Gastrocnemius medialis (tissue), 4 donors: ENCODE results near the gene BICDL2. TPM values are rescaled to one million over a fixed set of nuclear protein-coding genes. Genes with fewer than 3 reads are reported as not detected.
A peak's percentile ranks its signal among the peaks of the same experiment; 100 is the strongest.

Experiments used
- ATAC-seq, 2 donors: fragments of 150-250 bp; one replicate each; pipeline ENCODE4 v1.9.1; 2016
- DNase-seq, 2 donors: peaks; one replicate each; pipeline ENCODE4 v3.0.0-alpha.2; 2019
- H3K27ac ChIP-seq, 4 donors: fragments of 200-600 bp; sonication (generic); 1 replicate in 1 of 4; 2 replicates in 3 of 4; pipeline ENCODE4 v1.5.1; 2016 to 2018; ENCODE audit warnings: mild to moderate bottlenecking in 2 of 4, moderate library complexity in 1 of 4
- H3K27me3 ChIP-seq, 3 donors: fragments of 200-600 bp; sonication (generic) in 2 of 3; 1 replicate in 1 of 3; 2 replicates in 2 of 3; pipeline versions ENCODE4 v1.5.1 to v1.6.0; 2016 to 2019; ENCODE audit warnings: mild to moderate bottlenecking in 1 of 3, moderate library complexity in 1 of 3
- H3K36me3 ChIP-seq, 2 donors: fragments of 200-600 bp; sonication (generic) in 1 of 2; one replicate each; pipeline ENCODE4 v1.5.1; 2017 to 2018
- H3K4me1 ChIP-seq, 2 donors: fragments of 200-600 bp; sonication (generic) in 1 of 2; one replicate each; pipeline ENCODE4 v1.5.1; 2016 to 2017; ENCODE audit warnings: mild to moderate bottlenecking in 2 of 2
- H3K4me3 ChIP-seq, 4 donors: fragments of 200-600 bp; sonication (generic) in 3 of 4; 1 replicate in 1 of 4; 2 replicates in 3 of 4; pipeline ENCODE4 v1.5.1; 2016 to 2019; ENCODE audit warnings: mild to moderate bottlenecking in 2 of 4
- H3K9me3 ChIP-seq, 3 donors: fragments of 200-600 bp; sonication (generic) in 2 of 3; 1 replicate in 1 of 3; 2 replicates in 2 of 3; pipeline ENCODE4 v1.5.1; 2016 to 2019
- CTCF ChIP-seq, 5 experiments: fragments of 450-650 bp in 3 of 5; fragments of 200-600 bp in 2 of 5; sonication (generic) in 2 of 5; IDR thresholded peaks in 4 of 5; conservative IDR thresholded peaks in 1 of 5; 1 replicate in 4 of 5; 2 replicates in 1 of 5; pipeline ENCODE4 v1.5.1; 2016 to 2019; ENCODE audit warnings: antibody characterized with exemption in 5 of 5, mild to moderate bottlenecking in 3 of 5, moderate library complexity in 3 of 5
- POLR2A ChIP-seq, 2 donors: fragments of 450-650 bp; IDR thresholded peaks; one replicate each; pipeline ENCODE4 v1.6.1; 2017; ENCODE audit warnings: antibody characterized with exemption in 2 of 2, mild to moderate bottlenecking in 2 of 2, moderate library complexity in 2 of 2
- in situ Hi-C, 4 donors: fragments of 200-750 bp; cut with MboI; loops; one replicate each; pipeline versions ENCODE4 v1.15.0 to v1.8.0; 2017; ENCODE audit warnings: low sequenced_read_pairs in 4 of 4
- intact Hi-C: fragments of 100-400 bp; cut with DNase I; formaldehyde crosslinking; loops from one replicate; pipeline ENCODE4 v1.15.1; 2023; ENCODE audit warnings: low total_unique reads
- total RNA-seq, 4 donors: library from RNA; depleted of rRNA; stranded (reverse); fragments of >200 nt; gene quantifications; one replicate each; pipeline versions ENCODE4 v1.1.0 to v1.2.3, GENCODE V29; 2016

Gene BICDL2
- total RNA-seq, 4 donors from 2014 or later: 0.32 TPM; not detected in 3

- H3K4me1 ChIP-seq: peaks cover 16 to 17% of the 10 kb centered on the region in 2 donors
- ATAC-seq: no peak
- no peaks in the 10 kb centered on the region for H3K36me3 ChIP-seq
- no peak overlapping the region for H3K4me3 ChIP-seq
- intact Hi-C loops (no loop called here), in situ Hi-C loops (loop anchor here in 2 of 4 donors (10.0 kb wide), 2 partner anchors 56 to 96 kb away; no protein-coding TSS in a partner anchor)
- DNase-seq: no peak
- H3K9me3 ChIP-seq: no peaks in the 10 kb centered on the region
- no peak overlapping the region for H3K27ac ChIP-seq
- TF ChIP-seq POLR2A (IDR thresholded peaks at IDR 0.05) (no peak), CTCF (IDR thresholded peaks at IDR 0.05 in 4 of 5, conservative IDR thresholded peaks at IDR 0.05 in 1 of 5) (no peak)
- H3K27me3 ChIP-seq: no peaks in the 10 kb centered on the region
These were observed 31.7 kb upstream of the BICDL2 start for GRCh38 chr16:3068487-3068886.

GRCh38 chr16:3066440-3066748 is 29.6 kb upstream of the BICDL2 start:
- in situ Hi-C loops: loop anchor here in 2 of 4 donors (10.0 kb wide), 2 partner anchors 58 to 98 kb away; no protein-coding TSS in a partner anchor
- no peak for ATAC-seq

GRCh38 chr16:3065742-3066439 is 29.1 kb upstream of the BICDL2 start:
- H3K9me3 ChIP-seq: no peaks in the 10 kb centered on the region
- no peaks in the 10 kb centered on the region for H3K27me3 ChIP-seq
- H3K27ac ChIP-seq: peak overlapping the region; percentile 75 to 85 (median 78)
- no peak for TF ChIP-seq POLR2A (IDR thresholded peaks at IDR 0.05)
- no peak for TF ChIP-seq CTCF (IDR thresholded peaks at IDR 0.05 in 4 of 5, conservative IDR thresholded peaks at IDR 0.05 in 1 of 5)
- peak overlapping the region; percentile 37 to 61 (median 49) for H3K4me3 ChIP-seq
- intact Hi-C loops (no loop called here), in situ Hi-C loops (loop anchor here in 2 of 4 donors (10.0 kb wide), 2 partner anchors 59 to 99 kb away; no protein-coding TSS in a partner anchor)
- H3K4me1 ChIP-seq: peaks cover 28 to 29% of the 10 kb centered on the region in 2 donors
- no peaks in the 10 kb centered on the region for H3K36me3 ChIP-seq
- ATAC-seq (no peak), DNase-seq (no peak)

More at GRCh38 chr16:3066440-3066748, 29.6 kb upstream of the BICDL2 start:
- H3K9me3 ChIP-seq: no peaks in the 10 kb centered on the region
- intact Hi-C loops: no loop called here
- H3K36me3 ChIP-seq: no peaks in the 10 kb centered on the region
- DNase-seq: no peak
- H3K4me3 ChIP-seq: peak overlapping the region in 3 of 4 donors; percentile 37 to 61 (median 54)
- H3K27me3 ChIP-seq: no peaks in the 10 kb centered on the region
- H3K4me1 ChIP-seq: peaks cover 24 to 25% of the 10 kb centered on the region in 2 donors
- TF ChIP-seq CTCF (IDR thresholded peaks at IDR 0.05 in 4 of 5, conservative IDR thresholded peaks at IDR 0.05 in 1 of 5) (no peak), POLR2A (IDR thresholded peaks at IDR 0.05) (no peak)
- peak overlapping the region; percentile 75 to 85 (median 78) for H3K27ac ChIP-seq

GRCh38 chr16:3065069-3065741 is 28.5 kb upstream of the BICDL2 start, which contains the start of gene IL32:
Gene IL32, plus strand, starts transcription at chr16:3065640. Its CDS starts 172 bp downstream, at chr16:3065812.
- peak; percentile 36 to 68 for DNase-seq
- TF ChIP-seq CTCF (IDR thresholded peaks at IDR 0.05 in 4 of 5, conservative IDR thresholded peaks at IDR 0.05 in 1 of 5): no peak
- TF ChIP-seq POLR2A (IDR thresholded peaks at IDR 0.05): peak; percentile 23 to 58
- peak within 1 kb of the TSS; percentile 75 to 85 (median 78) for H3K27ac ChIP-seq
- H3K36me3 ChIP-seq: no peaks in the 10 kb centered on the region
- peak within 1 kb of the TSS; percentile 37 to 61 (median 49) for H3K4me3 ChIP-seq
- peak; percentile 70 for ATAC-seq
- H3K27me3 ChIP-seq: no peaks in the 10 kb centered on the region
- in situ Hi-C loops: loop anchor here in 2 of 4 donors (10.0 kb wide), 2 partner anchors 60 to 100 kb away; no protein-coding TSS in a partner anchor
- intact Hi-C loops: no loop called here
- H3K4me1 ChIP-seq: peaks cover 35 to 36% of the 10 kb centered on the region in 2 donors
- H3K9me3 ChIP-seq: no peaks in the 10 kb centered on the region
